HepG2 (cell line): ENCODE measurements around the gene TBC1D22A. TPM values are rescaled to one million over a fixed set of nuclear protein-coding genes. Genes with fewer than 3 reads are reported as not detected.
A peak's percentile ranks its signal among the peaks of the same experiment; 100 is the strongest.

Source experiments
- ATAC-seq: fragments of 200-7000 bp; cut with Tn5 transposase; 3 replicates; pipeline ENCODE4 v1.9.1; 2020; ENCODE audit warnings: mild to moderate bottlenecking, moderate library complexity
- BruUV-seq: library from RNA; stranded (reverse); fragments of 400-500 nt; replicated peaks from 2 replicates; lab custom pipeline; 2021; lab: Mats Ljungman, UMichigan
- CTCF ChIA-PET: fragments of 300-600 bp; formaldehyde crosslinking; extraction: SDS; loops from one replicate; lab custom pipeline; 2021; ENCODE audit warnings: low total read pairs, inconsistent platforms, low intra/inter-chr PET ratio; lab: Yijun Ruan, JAX
- POLR2A ChIA-PET: fragments of 350-600 bp; sonication (Branson Sonifier 250); formaldehyde crosslinking; loops from one replicate; lab custom pipeline; 2020; ENCODE audit warnings: antibody characterized with exemption, inconsistent platforms; lab: Yijun Ruan, JAX
- DNase-seq: peaks from one replicate; pipeline ENCODE4 v3.0.0-alpha.2; 2015; ENCODE audit warnings: low spot score
- FAIRE-seq: peaks from 3 replicates; lab custom pipeline; 2011; peaks lifted over from hg19 to GRCh38; lab: Jason Lieb, UNC
- H2AFZ ChIP-seq: one replicate; pipeline ENCODE4 v1.6.1; 2011; ENCODE audit warnings: low read length, inconsistent platforms
- H3K27ac ChIP-seq: fragments of 300-600 bp; 3 replicates; pipeline ENCODE4 v1.8.0; 2011; ENCODE audit warnings: mixed run types, mild to moderate bottlenecking, mixed read lengths, low read length, inconsistent platforms; ENCODE audit not compliant: insufficient read depth; ENCODE audit errors: extremely low read length
- H3K27me3 ChIP-seq, 2 experiments: fragments of 200-600 bp in 1 of 2; 2 replicates in 1 of 2; 3 replicates in 1 of 2; pipeline versions ENCODE4 v1.6.0 to v1.8.0; 2011; ENCODE audit warnings: low read length in 2 of 2, mild to moderate bottlenecking in 2 of 2, moderate library complexity in 2 of 2, inconsistent platforms in 1 of 2; ENCODE audit not compliant: insufficient read depth in 2 of 2, control insufficient read depth in 1 of 2
- H3K36me3 ChIP-seq, 2 experiments: fragments of 200-600 bp in 1 of 2; replicated peaks in 1 of 2; 2 replicates in 1 of 2; 3 replicates in 1 of 2; pipeline versions ENCODE4 v1.5.1 to v1.8.0; 2011; ENCODE audit warnings: low read length in 2 of 2, inconsistent platforms in 1 of 2; ENCODE audit not compliant: insufficient read depth in 2 of 2, control insufficient read depth in 1 of 2
- H3K4me1 ChIP-seq: 2 replicates; pipeline ENCODE4 v1.5.1; 2012; ENCODE audit warnings: low read length, inconsistent platforms; ENCODE audit not compliant: insufficient read depth
- H3K4me2 ChIP-seq: 2 replicates; pipeline ENCODE4 v1.6.0; 2011; ENCODE audit warnings: low read depth, low read length, inconsistent platforms
- H3K4me3 ChIP-seq, 3 experiments: fragments of 200-600 bp in 1 of 3; sonication (generic), shearing (Covaris generic) in 1 of 3; replicated peaks in 1 of 3; 2 replicates each; pipeline ENCODE4 v1.5.1; 2011 to 2016; ENCODE audit warnings: low read length in 3 of 3, inconsistent platforms in 2 of 3, low read depth in 2 of 3, mild to moderate bottlenecking in 2 of 3, control low read depth in 1 of 3, mixed read lengths in 1 of 3; ENCODE audit not compliant: insufficient read depth in 1 of 3
- H3K79me2 ChIP-seq: one replicate; pipeline ENCODE4 v1.6.1; 2011; ENCODE audit warnings: low read length, inconsistent platforms; ENCODE audit not compliant: insufficient read depth
- H3K9ac ChIP-seq: 2 replicates; pipeline ENCODE4 v1.6.0; 2011; ENCODE audit warnings: mild to moderate bottlenecking, low read depth, low read length, inconsistent platforms; ENCODE audit not compliant: insufficient read depth
- H3K9me3 ChIP-seq: 2 replicates; pipeline ENCODE4 v1.5.1; 2012; ENCODE audit warnings: mild to moderate bottlenecking, low read length
- H4K20me1 ChIP-seq: 2 replicates; pipeline ENCODE4 v1.6.0; 2011; ENCODE audit warnings: inconsistent platforms, mild to moderate bottlenecking, low read length, moderate library complexity; ENCODE audit not compliant: insufficient read depth
- BCL3 ChIP-seq: sonication (generic); formaldehyde crosslinking; IDR thresholded peaks from 2 replicates; pipeline ENCODE4 v1.5.1; 2020; ENCODE audit warnings: mild to moderate bottlenecking, missing genetic modification reagents, moderate library complexity
- CENPX ChIP-seq: sonication (generic); formaldehyde crosslinking; IDR thresholded peaks from 2 replicates; pipeline ENCODE4 v1.9.0; 2021; ENCODE audit warnings: mild to moderate bottlenecking, missing genetic modification reagents, moderate library complexity
- CHD2 ChIP-seq: IDR thresholded peaks from 2 replicates; pipeline ENCODE4 v1.6.1; 2011; ENCODE audit warnings: low read depth, low read length, improper control_type of control experiment
- JARID2 ChIP-seq: sonication (generic); formaldehyde crosslinking; IDR thresholded peaks from 2 replicates; pipeline ENCODE4 v1.8.1; 2023; ENCODE audit warnings: missing genetic modification reagents, inconsistent platforms; ENCODE audit not compliant: insufficient replicate concordance
- POLR2A ChIP-seq, 2 experiments: IDR thresholded peaks; 2 replicates each; pipeline ENCODE4 v1.6.1; 2011; ENCODE audit warnings: low read depth in 2 of 2, low read length in 2 of 2, mild to moderate bottlenecking in 1 of 2, moderate library complexity in 1 of 2; ENCODE audit not compliant: insufficient read depth in 1 of 2
- PTBP1 ChIP-seq: fragments of 200-400 bp; formaldehyde crosslinking; IDR thresholded peaks from 2 replicates; pipeline ENCODE4 v1.6.1; 2018; ENCODE audit warnings: low read length, low read depth; ENCODE audit not compliant: poor library complexity, severe bottlenecking
- RBM22 ChIP-seq: fragments of 200-400 bp; formaldehyde crosslinking; optimal IDR thresholded peaks from 2 replicates; pipeline ENCODE3; 2017; ENCODE audit warnings: mild to moderate bottlenecking, low read length, moderate library complexity
- TCF12 ChIP-seq, 2 experiments: fragments of 450-650 bp in 1 of 2; sonication (generic) in 1 of 2; formaldehyde crosslinking in 1 of 2; IDR thresholded peaks; 2 replicates each; pipeline versions ENCODE4 v1.6.1 to v1.8.0; 2017 to 2022; ENCODE audit warnings: antibody characterized with exemption in 1 of 2, mild to moderate bottlenecking in 1 of 2, missing genetic modification reagents in 1 of 2, moderate library complexity in 1 of 2
- TFDP2 ChIP-seq: sonication (generic); formaldehyde crosslinking; IDR thresholded peaks from 2 replicates; pipeline ENCODE4 v1.4.0; 2020; ENCODE audit warnings: missing genetic modification reagents
- ZC3H4 ChIP-seq: sonication (generic); formaldehyde crosslinking; IDR thresholded peaks from 2 replicates; pipeline ENCODE4 v1.4.0; 2020; ENCODE audit warnings: missing genetic modification reagents, borderline replicate concordance
- ZKSCAN8 ChIP-seq: IDR thresholded peaks from 2 replicates; pipeline ENCODE4 v1.6.1; 2016; ENCODE audit warnings: borderline replicate concordance, missing genetic modification reagents, missing compliant biosample characterization
- ZNF10 ChIP-seq: sonication (generic); formaldehyde crosslinking; IDR thresholded peaks from 2 replicates; pipeline ENCODE4 v1.4.0; 2020; ENCODE audit warnings: mild to moderate bottlenecking, low read depth, missing genetic modification reagents, borderline replicate concordance
- ZNF281 ChIP-seq: sonication (generic); formaldehyde crosslinking; IDR thresholded peaks from 2 replicates; pipeline ENCODE4 v1.4.0; 2020; ENCODE audit warnings: missing genetic modification reagents, borderline replicate concordance
- ZNF383 ChIP-seq: sonication (generic); formaldehyde crosslinking; IDR thresholded peaks from 2 replicates; pipeline ENCODE4 v1.4.0; 2020; ENCODE audit warnings: missing genetic modification reagents, mild to moderate bottlenecking, borderline replicate concordance
- ZNF639 ChIP-seq: conservative IDR thresholded peaks from 2 replicates; pipeline ENCODE4 v1.6.1; 2018; ENCODE audit warnings: missing genetic modification reagents
- ZNF724P ChIP-seq: sonication (generic); formaldehyde crosslinking; IDR thresholded peaks from 2 replicates; pipeline ENCODE4 v1.8.0; 2022; ENCODE audit warnings: missing genetic modification reagents, borderline replicate concordance
- ZNF891 ChIP-seq: sonication (generic); formaldehyde crosslinking; IDR thresholded peaks from 2 replicates; pipeline ENCODE4 v1.5.0; 2020; ENCODE audit warnings: mild to moderate bottlenecking, missing genetic modification reagents
- WGBS: methylation state at CpG from one replicate; pipeline ENCODE4 v1.1.6; 2017; ENCODE audit warnings: low lambda C conversion rate; 5-methylcytosine and 5-hydroxymethylcytosine counted together
- in situ Hi-C: cut with HindIII; loops from 2 replicates; pipeline ENCODE4 v1.10.0; 2017; ENCODE audit warnings: low pct_unique_long_range_greater_than_20kb; ENCODE audit not compliant: extremely low pct_ligation_motif_present
- intact Hi-C: fragments of 100-400 bp; cut with micrococcal nuclease; formaldehyde crosslinking; loops from one replicate; pipeline ENCODE4 v1.10.0; 2022; ENCODE audit not compliant: unreplicated experiment
- polyA plus RNA-seq, 8 experiments: library from polyadenylated mRNA; depleted of rRNA in 3 of 8; stranded (reverse) in 7 of 8; unstranded in 1 of 8; fragments of >200 nt; fragmentation: Illumina TruSeq in 4 of 8; extraction: Trizol in 4 of 8; gene quantifications; 2 replicates each; pipeline versions ENCODE4 v1.2.1 to v1.2.3, GENCODE V29; 2011 to 2016; ENCODE audit warnings: low read depth in 4 of 8, missing spikeins in 1 of 8, mixed read lengths in 1 of 8; ENCODE audit not compliant: insufficient read depth in 1 of 8
- total RNA-seq, 5 experiments: library from RNA; depleted of rRNA; stranded (reverse); fragments of >200 nt; fragmentation: Illumina TruSeq; extraction: Trizol; gene quantifications; 2 replicates each; pipeline ENCODE4 v1.2.3, GENCODE V29; 2016; ENCODE audit warnings: low read depth in 1 of 5

Gene TBC1D22A
- total and polyA plus RNA-seq, 2 of the 13 experiments (the other 11 are each of a cell fraction or from before 2014, with no cell fraction given), result 17.3 to 18.0 TPM

GRCh38 chr22:46732041-46732379 is 30.4 kb upstream of the TBC1D22A start:
- H3K79me2 ChIP-seq, result peaks cover 65% of the 10 kb centered on the region
- BruUV-seq, result no TSS peak
- peak overlapping the region; percentile 67 for H3K9ac ChIP-seq
- peaks cover 64% of the 10 kb centered on the region for H3K4me1 ChIP-seq
- H2AFZ ChIP-seq, result no peak overlapping the region
- in situ Hi-C loops, result no loop called here
- no peaks in the 10 kb centered on the region for H3K27me3 ChIP-seq
- H3K4me2 ChIP-seq, result peak overlapping the region; percentile 71
- peak overlapping the region; percentile 5 to 57 (median 16); a peak in 4 of 6 replicates for H3K4me3 ChIP-seq
- FAIRE-seq, result no peak
- peak; percentile 53 for ATAC-seq
- H3K36me3 ChIP-seq, result peaks cover 1 to 5% of the 10 kb centered on the region in 2 experiments; a peak in 3 of 5 replicates
- H4K20me1 ChIP-seq, result peaks cover 15% of the 10 kb centered on the region
- WGBS, result 19% methylated on average over 14 of the region's 14 CpGs
- intact Hi-C loops, result loop anchor here (10.0 kb wide), 1 partner anchor 157 kb away; no protein-coding TSS in a partner anchor
- no peaks in the 10 kb centered on the region for H3K9me3 ChIP-seq
- peak overlapping the region; percentile 82 for H3K27ac ChIP-seq
- ChIA-PET CTCF (no interaction called here), POLR2A (interaction anchor here (0.9 to 2.5 kb wide), 4 partner anchors 11 to 30 kb away, joined by 3 to 10 read pairs (median 6); partner anchors contain the start of gene TBC1D22A)
- DNase-seq, result no peak
- TF ChIP-seq TFDP2 (no peak), ZC3H4 (CRISPR knock-in tag) (no peak), POLR2A (IDR thresholded peaks at IDR 0.05; ENCODE audit: insufficient read depth in 1 of 2, low read depth in 2 of 2, low read length in 2 of 2) (peak in 1 of 2 experiments; percentile 2; a peak in 1 of 4 replicates), ZNF383 (CRISPR knock-in tag) (no peak), ZNF10 (no peak), ZNF724P (CRISPR knock-in tag) (no peak), JARID2 (CRISPR knock-in tag) (no peak), ZKSCAN8 (CRISPR knock-in tag) (no peak), CHD2 (no peak), TCF12 (IDR thresholded peaks at IDR 0.05) (no peak), TCF12 (CRISPR knock-in tag; IDR thresholded peaks at IDR 0.05) (no peak), PTBP1 (no peak), ZNF891 (CRISPR knock-in tag) (0 out of 2 replicates have a peak, but pooled peaks have one; percentile 2), ZNF281 (CRISPR knock-in tag) (no peak), BCL3 (no peak), ZNF639 (CRISPR knock-in tag) (no peak), CENPX (CRISPR knock-in tag) (no peak), RBM22 (no peak)
